ENCODE data around the gene LRWD1.
A peak's percentile ranks its signal among the peaks of the same experiment; 100 is the strongest.
"Not testable (repeated sequence)": the region's sequence is repeated elsewhere in the genome, so short reads cannot be mapped to it uniquely, and the experiment has no call there.

LRWD1 gene

GRCh38 chr7:102444961-102445673 is 19.7 kb upstream of the LRWD1 start:
- no peak for DNase-seq

- no peak for DNase-seq
Observed at GRCh38 chr7:102445674-102446071, 19.1 kb upstream of the LRWD1 start.

- no peak for DNase-seq
Observed at GRCh38 chr7:102446387-102447156, 18.2 kb upstream of the LRWD1 start.

- DNase-seq, result no peak
Observed at GRCh38 chr7:102447311-102447710, 17.5 kb upstream of the LRWD1 start.

GRCh38 chr7:102449136-102449535 is 15.6 kb upstream of the LRWD1 start:
- no peak for DNase-seq

- peak; percentile 58 for DNase-seq
Observed at GRCh38 chr7:102450242-102450641, 14.5 kb upstream of the LRWD1 start.

- no peak for DNase-seq
Observed at GRCh38 chr7:102451371-102452054, 13.3 kb upstream of the LRWD1 start.

GRCh38 chr7:102452451-102452850 is 12.3 kb upstream of the LRWD1 start:
- no peak for DNase-seq

GRCh38 chr7:102453319-102453718 is 11.5 kb upstream of the LRWD1 start:
- DNase-seq, result no peak

GRCh38 chr7:102454468-102454867 is 10.3 kb upstream of the LRWD1 start:
- DNase-seq, result no peak

GRCh38 chr7:102454932-102455331 is 9.9 kb upstream of the LRWD1 start:
- DNase-seq, result not testable (repeated sequence)

GRCh38 chr7:102455596-102455995 is 9.2 kb upstream of the LRWD1 start:
- DNase-seq, result no peak

GRCh38 chr7:102456327-102456726 is 8.5 kb upstream of the LRWD1 start:
- DNase-seq, result no peak

GRCh38 chr7:102457352-102457924 is 7.3 kb upstream of the LRWD1 start:
- no peak for DNase-seq

- DNase-seq, result no peak
Observed at GRCh38 chr7:102459221-102459844, 5.5 kb upstream of the LRWD1 start.

- no peak for DNase-seq
Observed at GRCh38 chr7:102460467-102460866, 4.3 kb upstream of the LRWD1 start.

- DNase-seq, result peak; percentile 42
Observed at GRCh38 chr7:102463841-102464576, 775 bp upstream of the LRWD1 start.

GRCh38 chr7:102466097-102466496 is 1.3 kb downstream of the LRWD1 start:
- no peak for DNase-seq

- no peak for DNase-seq
Observed at GRCh38 chr7:102467581-102468477, 3.0 kb downstream of the LRWD1 start.

GRCh38 chr7:102468478-102469350 is 3.9 kb downstream of the LRWD1 start:
- no peak for DNase-seq

Data from hematopoietic multipotent progenitor cell treated with erythropoietin and hydrocortisone succinate and interleukin-3 and kit ligand, for 6 days (in vitro differentiated cells).